Neural progenitor cell (in vitro differentiated cells): ENCODE measurements around the gene RPTOR. TPM values are rescaled to one million over a fixed set of nuclear protein-coding genes. Genes with fewer than 3 reads are reported as not detected.

ENCODE experiments used
- DNase-seq: peaks from one replicate; pipeline ENCODE4 v3.0.0-alpha.2; 2016; ENCODE audit warnings: low spot score
- H2AFZ ChIP-seq: fragments of 200-600 bp; sonication (generic); replicated peaks from 2 replicates; pipeline ENCODE4 v1.6.1; 2016; ENCODE audit warnings: antibody characterized with exemption
- H3F3A ChIP-seq: fragments of 200-600 bp; sonication (generic); 2 replicates; pipeline ENCODE4 v1.6.1; 2016; ENCODE audit warnings: antibody characterized with exemption, low read depth
- H3K27ac ChIP-seq: fragments of 200-600 bp; sonication (generic); 2 replicates; pipeline ENCODE4 v1.5.1; 2016; ENCODE audit warnings: mild to moderate bottlenecking
- H3K27me3 ChIP-seq: fragments of 200-600 bp; sonication (generic); 2 replicates; pipeline ENCODE4 v1.6.1; 2016; ENCODE audit warnings: mild to moderate bottlenecking, moderate library complexity
- H3K36me3 ChIP-seq: fragments of 200-600 bp; sonication (generic); 2 replicates; pipeline ENCODE4 v1.5.1; 2016
- H3K4me1 ChIP-seq: fragments of 200-600 bp; sonication (generic); 2 replicates; pipeline ENCODE4 v1.6.1; 2016; ENCODE audit warnings: mixed run types
- H3K4me2 ChIP-seq: fragments of 200-600 bp; sonication (generic); 2 replicates; pipeline ENCODE4 v1.6.1; 2016
- H3K4me3 ChIP-seq: fragments of 200-600 bp; sonication (generic); 2 replicates; pipeline ENCODE4 v1.5.1; 2016
- H3K79me2 ChIP-seq: fragments of 200-600 bp; sonication (generic); 2 replicates; pipeline ENCODE4 v1.6.1; 2016; ENCODE audit warnings: low read depth
- H3K9ac ChIP-seq: fragments of 200-600 bp; sonication (generic); 2 replicates; pipeline ENCODE4 v1.6.1; 2016
- H3K9me3 ChIP-seq: fragments of 200-600 bp; sonication (generic); 2 replicates; pipeline ENCODE4 v1.5.1; 2016; ENCODE audit warnings: low read depth
- H4K20me1 ChIP-seq: fragments of 200-600 bp; sonication (generic); 2 replicates; pipeline ENCODE4 v1.6.1; 2016; ENCODE audit warnings: low read depth
- H3K27ac Mint-ChIP-seq: 3 replicates; pipeline ENCODE4 v1.8.0; 2021; ENCODE audit warnings: mixed read lengths
- H3K27me3 Mint-ChIP-seq: 2 replicates; pipeline ENCODE4 v1.8.0; 2022; ENCODE audit warnings: low read depth, mild to moderate bottlenecking, inconsistent platforms, moderate library complexity, mixed read lengths; ENCODE audit not compliant: insufficient read depth
- H3K36me3 Mint-ChIP-seq: 3 replicates; pipeline ENCODE4 v1.8.0; 2021; ENCODE audit warnings: mixed read lengths
- H3K4me1 Mint-ChIP-seq: 3 replicates; pipeline ENCODE4 v1.8.0; 2021; ENCODE audit warnings: mixed read lengths
- H3K4me3 Mint-ChIP-seq: 3 replicates; pipeline ENCODE4 v1.8.0; 2021; ENCODE audit warnings: mild to moderate bottlenecking, moderate library complexity, mixed read lengths
- H3K9me3 Mint-ChIP-seq: 3 replicates; pipeline ENCODE4 v1.8.0; 2020; ENCODE audit warnings: mixed read lengths
- CTCF ChIP-seq: fragments of 200-600 bp; sonication (generic); IDR thresholded peaks from 2 replicates; pipeline ENCODE4 v1.5.1; 2017; ENCODE audit warnings: antibody characterized with exemption, mild to moderate bottlenecking
- EZH2 ChIP-seq: fragments of 200-600 bp; sonication (generic); IDR thresholded peaks from 2 replicates; pipeline ENCODE4 v1.6.1; 2017; ENCODE audit warnings: antibody characterized with exemption, mild to moderate bottlenecking, moderate library complexity
- EZH2phosphoT487 ChIP-seq: fragments of 200-600 bp; sonication (generic); IDR thresholded peaks from 2 replicates; pipeline ENCODE4 v1.6.1; 2017; ENCODE audit warnings: antibody characterized with exemption
- total RNA-seq: library from RNA; depleted of rRNA; stranded (reverse); fragments of >200 nt; gene quantifications from 2 replicates; pipeline ENCODE4 v1.2.3, GENCODE V29; 2015; ENCODE audit warnings: low replicate concordance

The RPTOR gene
- total RNA-seq, 1 donor from 2014 or later: 7.4 TPM

GRCh38 chr17:80887639-80888175 is 343.1 kb downstream of the RPTOR start:
- Mint-ChIP-seq H3K4me3 (no peak overlapping the region), H3K9me3 (no peaks in the 10 kb centered on the region), H3K27ac (no peak overlapping the region), H3K36me3 (peaks cover 7% of the 10 kb centered on the region), H3K4me1 (peaks cover 26% of the 10 kb centered on the region), H3K27me3 (no peaks in the 10 kb centered on the region)
- Histone ChIP-seq H3K9me3 (no peaks in the 10 kb centered on the region), H3K4me3 (no peak overlapping the region), H3K9ac (no peak overlapping the region), H3K79me2 (no peaks in the 10 kb centered on the region), H3K4me2 (no peak overlapping the region), H4K20me1 (no peaks in the 10 kb centered on the region), H3K4me1 (no peaks in the 10 kb centered on the region), H3K27me3 (no peaks in the 10 kb centered on the region), H3F3A (no peaks in the 10 kb centered on the region), H2AFZ (no peak overlapping the region), H3K36me3 (no peaks in the 10 kb centered on the region), H3K27ac (no peak overlapping the region)
- DNase-seq: no peak
- TF ChIP-seq EZH2phosphoT487: no peak
- no peak for TF ChIP-seq CTCF
- no peak for TF ChIP-seq EZH2

GRCh38 chr17:80888276-80889160 is 343.9 kb downstream of the RPTOR start:
- no peak overlapping the region for H3K27ac Mint-ChIP-seq
- H4K20me1 ChIP-seq: no peaks in the 10 kb centered on the region
- H3K36me3 ChIP-seq: no peaks in the 10 kb centered on the region
- DNase-seq: no peak
- no peaks in the 10 kb centered on the region for H3K79me2 ChIP-seq
- no peak overlapping the region for H3K4me3 Mint-ChIP-seq
- H3K27me3 Mint-ChIP-seq: no peaks in the 10 kb centered on the region
- H3K4me1 ChIP-seq: no peaks in the 10 kb centered on the region
- no peak overlapping the region for H3K4me2 ChIP-seq
- H2AFZ ChIP-seq: no peak overlapping the region
- H3F3A ChIP-seq: no peaks in the 10 kb centered on the region
- H3K9me3 Mint-ChIP-seq: no peaks in the 10 kb centered on the region
- H3K27ac ChIP-seq: no peak overlapping the region
- H3K36me3 Mint-ChIP-seq: peaks cover 4% of the 10 kb centered on the region
- no peak for TF ChIP-seq CTCF
- no peak for TF ChIP-seq EZH2phosphoT487
- TF ChIP-seq EZH2: no peak
- H3K27me3 ChIP-seq: no peaks in the 10 kb centered on the region
- no peaks in the 10 kb centered on the region for H3K9me3 ChIP-seq
- peaks cover 26% of the 10 kb centered on the region for H3K4me1 Mint-ChIP-seq
- no peak overlapping the region for H3K4me3 ChIP-seq
- H3K9ac ChIP-seq: no peak overlapping the region

GRCh38 chr17:80889231-80890195 is 344.9 kb downstream of the RPTOR start:
- no peaks in the 10 kb centered on the region for H3F3A ChIP-seq

More at GRCh38 chr17:80889231-80890195, 344.9 kb downstream of the RPTOR start:
- H3K4me2 ChIP-seq: no peak overlapping the region
- Mint-ChIP-seq H3K9me3 (no peaks in the 10 kb centered on the region), H3K4me3 (no peak overlapping the region), H3K4me1 (peaks cover 28% of the 10 kb centered on the region), H3K27ac (peak overlapping the region; percentile 84), H3K36me3 (peaks cover 4% of the 10 kb centered on the region), H3K27me3 (no peaks in the 10 kb centered on the region)
- H3K9ac ChIP-seq: no peak overlapping the region
- no peaks in the 10 kb centered on the region for H4K20me1 ChIP-seq
- TF ChIP-seq CTCF: no peak
- TF ChIP-seq EZH2: no peak
- TF ChIP-seq EZH2phosphoT487: no peak
- H2AFZ ChIP-seq: no peak overlapping the region
- no peak overlapping the region for H3K4me3 ChIP-seq
- H3K79me2 ChIP-seq: no peaks in the 10 kb centered on the region
- no peaks in the 10 kb centered on the region for H3K4me1 ChIP-seq
- H3K27ac ChIP-seq: no peak overlapping the region
- H3K27me3 ChIP-seq: no peaks in the 10 kb centered on the region
- H3K36me3 ChIP-seq: no peaks in the 10 kb centered on the region
- H3K9me3 ChIP-seq: no peaks in the 10 kb centered on the region
- no peak for DNase-seq
